Activated CD4-positive, alpha-beta memory T cell treated with anti-CD3 and anti-CD28 coated beads, Interleukin-2, amount 10 ng/mL, durations not matched to agents 7 days and 5 days (primary cell): ENCODE data around the gene KAZN. TPM values are rescaled to one million over a fixed set of nuclear protein-coding genes. Genes with fewer than 3 reads are reported as not detected.

Experiments used
- CTCF ChIA-PET: fragments of 350-600 bp; sonication (Branson Sonifier 250); formaldehyde crosslinking; loops from one replicate; lab custom pipeline; 2021; ENCODE audit warnings: antibody characterized with exemption, inconsistent platforms; lab: Charles Lee
- POLR2A ChIA-PET: fragments of 350-600 bp; sonication (Branson Sonifier 250); formaldehyde crosslinking; loops from one replicate; lab custom pipeline; 2021; ENCODE audit warnings: antibody characterized with exemption; lab: Charles Lee
- DNase-seq: peaks from one replicate; pipeline ENCODE4 v3.0.0-alpha.2; 2020
- H3K27ac Mint-ChIP-seq: one replicate; pipeline ENCODE4 v1.8.0; 2021; ENCODE audit warnings: mild to moderate bottlenecking, mixed read lengths
- H3K27me3 Mint-ChIP-seq: one replicate; pipeline ENCODE4 v1.8.0; 2021; ENCODE audit warnings: mixed read lengths
- H3K36me3 Mint-ChIP-seq: one replicate; pipeline ENCODE4 v1.8.0; 2021; ENCODE audit warnings: low read depth, mixed read lengths
- H3K4me1 Mint-ChIP-seq: one replicate; pipeline ENCODE4 v1.8.0; 2021; ENCODE audit warnings: mixed read lengths
- H3K4me3 Mint-ChIP-seq: one replicate; pipeline ENCODE4 v1.8.0; 2021; ENCODE audit warnings: mild to moderate bottlenecking, mixed read lengths
- H3K9me3 Mint-ChIP-seq: one replicate; pipeline ENCODE4 v1.8.0; 2021; ENCODE audit warnings: mixed read lengths
- total RNA-seq, 2 experiments: library from RNA; stranded (reverse); gene quantifications; one replicate each; pipeline ENCODE4 v1.2.3, GENCODE V29; 2021

KAZN gene
- total RNA-seq, 2 experiments from 2014 or later: 0.30 to 0.43 TPM

- Mint-ChIP-seq H3K4me1 (no peaks in the 10 kb centered on the region), H3K9me3 (no peaks in the 10 kb centered on the region), H3K36me3 (no peaks in the 10 kb centered on the region), H3K27me3 (no peaks in the 10 kb centered on the region), H3K4me3 (no peak overlapping the region), H3K27ac (no peak overlapping the region)
- no peak for DNase-seq
- ChIA-PET POLR2A (no interaction called here), CTCF (no interaction called here)
Measured at GRCh38 chr1:14791654-14792053, 193.2 kb downstream of the KAZN start.

GRCh38 chr1:14794136-14794768, 195.8 kb downstream of the KAZN start:
- no peaks in the 10 kb centered on the region for H3K9me3 Mint-ChIP-seq
- DNase-seq: no peak
- ChIA-PET CTCF (no interaction called here), POLR2A (no interaction called here)
- H3K36me3 Mint-ChIP-seq: no peaks in the 10 kb centered on the region
- H3K27me3 Mint-ChIP-seq: no peaks in the 10 kb centered on the region
- H3K4me3 Mint-ChIP-seq: no peak overlapping the region
- no peaks in the 10 kb centered on the region for H3K4me1 Mint-ChIP-seq
- H3K27ac Mint-ChIP-seq: no peak overlapping the region

DNA sequence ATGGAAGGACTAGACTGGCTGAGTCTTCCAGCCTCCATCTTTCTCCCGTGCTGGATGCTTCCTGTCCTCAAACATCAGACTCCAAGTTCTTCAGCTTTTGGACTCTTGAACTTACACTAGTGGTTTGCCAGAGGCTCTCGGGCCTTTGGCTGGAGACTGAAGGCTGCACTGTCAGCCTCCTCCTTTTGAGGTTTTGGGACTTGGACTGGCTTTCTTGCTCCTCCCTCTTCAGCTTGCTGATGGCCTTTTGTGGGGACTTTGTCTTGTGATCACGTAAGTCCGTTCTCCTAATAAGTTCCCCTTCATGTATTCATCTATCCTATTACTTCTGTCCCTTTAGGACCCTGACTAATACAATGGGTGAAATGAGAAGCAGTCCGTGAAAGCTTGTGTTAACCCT, 196.4 kb downstream of the KAZN start:
- CTCF ChIA-PET: no interaction called here
- Mint-ChIP-seq H3K27me3 (no peaks in the 10 kb centered on the region), H3K9me3 (no peaks in the 10 kb centered on the region), H3K4me3 (no peak overlapping the region), H3K4me1 (no peaks in the 10 kb centered on the region), H3K27ac (no peak overlapping the region), H3K36me3 (no peaks in the 10 kb centered on the region)
- no peak for DNase-seq
- POLR2A ChIA-PET: no interaction called here

- Mint-ChIP-seq H3K9me3 (no peaks in the 10 kb centered on the region), H3K4me3 (no peak overlapping the region), H3K4me1 (no peaks in the 10 kb centered on the region), H3K36me3 (no peaks in the 10 kb centered on the region), H3K27ac (no peak overlapping the region), H3K27me3 (no peaks in the 10 kb centered on the region)
- ChIA-PET POLR2A (no interaction called here), CTCF (no interaction called here)
- no peak for DNase-seq
Measured at GRCh38 chr1:14795589-14795988, 197.1 kb downstream of the KAZN start.

DNA sequence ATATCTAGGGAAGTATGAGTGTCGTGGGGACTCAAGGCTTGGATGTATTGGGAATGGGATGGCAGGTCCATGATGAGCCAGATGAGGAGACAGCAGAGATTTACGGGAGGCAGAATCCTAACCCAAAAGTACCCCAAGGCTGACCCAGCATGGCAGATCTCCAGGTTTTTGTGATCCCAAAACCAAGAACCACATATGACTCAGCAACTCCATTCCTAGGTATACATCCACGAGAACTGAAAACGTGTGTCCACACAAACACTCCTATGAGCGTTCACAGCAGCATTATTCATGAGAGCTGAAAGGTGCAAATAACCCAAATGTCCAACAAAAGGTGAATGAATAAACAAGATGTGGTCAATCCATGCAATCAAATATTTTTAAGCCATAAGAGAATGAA, 201.5 kb downstream of the KAZN start:
- H3K4me3 Mint-ChIP-seq: no peak overlapping the region
- DNase-seq: no peak
- H3K9me3 Mint-ChIP-seq: no peaks in the 10 kb centered on the region
- CTCF ChIA-PET: no interaction called here
- no peak overlapping the region for H3K27ac Mint-ChIP-seq
- POLR2A ChIA-PET: no interaction called here
- H3K27me3 Mint-ChIP-seq: no peaks in the 10 kb centered on the region
- H3K36me3 Mint-ChIP-seq: no peaks in the 10 kb centered on the region
- H3K4me1 Mint-ChIP-seq: no peaks in the 10 kb centered on the region

GRCh38 chr1:14800500-14801076, 202.1 kb downstream of the KAZN start:
- Mint-ChIP-seq H3K9me3 (no peaks in the 10 kb centered on the region), H3K4me1 (no peaks in the 10 kb centered on the region), H3K27ac (no peak overlapping the region), H3K27me3 (no peaks in the 10 kb centered on the region), H3K36me3 (no peaks in the 10 kb centered on the region), H3K4me3 (no peak overlapping the region)
- ChIA-PET CTCF (no interaction called here), POLR2A (no interaction called here)
- no peak for DNase-seq

GRCh38 chr1:14803002-14803789, 204.7 kb downstream of the KAZN start:
- POLR2A ChIA-PET: no interaction called here
- CTCF ChIA-PET: no interaction called here
- no peak overlapping the region for H3K4me3 Mint-ChIP-seq

GRCh38 chr1:14804626-14805025, 206.1 kb downstream of the KAZN start:
- H3K27ac Mint-ChIP-seq: no peak overlapping the region
- H3K4me3 Mint-ChIP-seq: no peak overlapping the region
- H3K9me3 Mint-ChIP-seq: peaks cover 9% of the 10 kb centered on the region
- H3K36me3 Mint-ChIP-seq: no peaks in the 10 kb centered on the region
- POLR2A ChIA-PET: no interaction called here
- H3K27me3 Mint-ChIP-seq: no peaks in the 10 kb centered on the region
- CTCF ChIA-PET: no interaction called here
- no peaks in the 10 kb centered on the region for H3K4me1 Mint-ChIP-seq
- DNase-seq: no peak

More at GRCh38 chr1:14803002-14803789, 204.7 kb downstream of the KAZN start:
- H3K27me3 Mint-ChIP-seq: no peaks in the 10 kb centered on the region
- no peaks in the 10 kb centered on the region for H3K4me1 Mint-ChIP-seq
- H3K36me3 Mint-ChIP-seq: no peaks in the 10 kb centered on the region
- H3K9me3 Mint-ChIP-seq: peaks cover 6% of the 10 kb centered on the region
- no peak for DNase-seq
- H3K27ac Mint-ChIP-seq: no peak overlapping the region

DNA sequence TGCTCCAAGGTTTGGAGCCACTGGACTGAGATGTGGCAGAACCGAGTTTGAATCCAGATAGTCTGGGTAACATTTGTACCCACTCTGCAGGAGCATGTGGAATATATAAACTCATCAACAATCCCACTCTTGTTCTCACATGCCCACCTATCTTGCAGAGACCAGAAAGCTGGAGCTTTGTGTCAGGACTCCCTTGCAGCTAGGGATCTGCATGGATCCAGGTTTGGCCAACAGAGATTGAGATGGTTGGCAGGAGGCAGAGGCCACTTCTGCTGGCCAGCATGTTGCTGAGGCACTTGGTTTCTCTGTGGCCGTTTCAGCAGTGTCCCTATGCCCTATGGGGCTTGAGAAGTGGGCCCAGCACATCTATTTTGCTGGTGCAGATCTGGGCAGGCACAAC, 208.3 kb downstream of the KAZN start:
- H3K27me3 Mint-ChIP-seq: no peaks in the 10 kb centered on the region
- CTCF ChIA-PET: no interaction called here
- no peak overlapping the region for H3K4me3 Mint-ChIP-seq
- DNase-seq: no peak
- H3K9me3 Mint-ChIP-seq: peaks cover 9% of the 10 kb centered on the region
- H3K27ac Mint-ChIP-seq: no peak overlapping the region
- POLR2A ChIA-PET: no interaction called here
- H3K4me1 Mint-ChIP-seq: no peaks in the 10 kb centered on the region
- H3K36me3 Mint-ChIP-seq: no peaks in the 10 kb centered on the region

DNA sequence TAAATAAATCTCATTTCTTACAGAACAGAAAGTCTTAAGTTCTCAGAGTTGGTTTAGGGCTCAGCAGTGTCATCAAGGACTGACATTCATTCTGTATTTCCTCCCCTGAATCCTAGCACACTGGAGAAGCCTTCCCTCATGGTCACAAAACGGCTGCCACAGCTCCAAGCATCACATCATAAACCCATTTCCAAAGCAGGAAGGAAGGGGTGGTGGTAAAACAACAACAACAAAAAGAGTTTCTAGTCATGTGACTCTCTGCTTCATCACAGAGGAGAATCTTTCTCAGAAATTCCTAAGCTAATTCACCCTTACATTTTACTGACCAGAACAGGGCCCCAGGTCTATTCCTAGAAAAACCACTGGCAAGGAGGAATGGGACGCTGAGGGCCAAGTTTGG, 210.3 kb downstream of the KAZN start:
- ChIA-PET CTCF (no interaction called here), POLR2A (no interaction called here)
- Mint-ChIP-seq H3K4me1 (no peaks in the 10 kb centered on the region), H3K36me3 (no peaks in the 10 kb centered on the region), H3K27me3 (no peaks in the 10 kb centered on the region), H3K9me3 (peaks cover 9% of the 10 kb centered on the region), H3K4me3 (no peak overlapping the region), H3K27ac (no peak overlapping the region)
- DNase-seq: no peak

- H3K27me3 Mint-ChIP-seq: no peaks in the 10 kb centered on the region
- H3K4me3 Mint-ChIP-seq: no peak overlapping the region
- no peak overlapping the region for H3K27ac Mint-ChIP-seq
- CTCF ChIA-PET: no interaction called here
- no peaks in the 10 kb centered on the region for H3K36me3 Mint-ChIP-seq
- peaks cover 9% of the 10 kb centered on the region for H3K9me3 Mint-ChIP-seq
- POLR2A ChIA-PET: no interaction called here
- no peak for DNase-seq
- no peaks in the 10 kb centered on the region for H3K4me1 Mint-ChIP-seq
Measured at GRCh38 chr1:14809191-14809981, 210.9 kb downstream of the KAZN start.

DNA sequence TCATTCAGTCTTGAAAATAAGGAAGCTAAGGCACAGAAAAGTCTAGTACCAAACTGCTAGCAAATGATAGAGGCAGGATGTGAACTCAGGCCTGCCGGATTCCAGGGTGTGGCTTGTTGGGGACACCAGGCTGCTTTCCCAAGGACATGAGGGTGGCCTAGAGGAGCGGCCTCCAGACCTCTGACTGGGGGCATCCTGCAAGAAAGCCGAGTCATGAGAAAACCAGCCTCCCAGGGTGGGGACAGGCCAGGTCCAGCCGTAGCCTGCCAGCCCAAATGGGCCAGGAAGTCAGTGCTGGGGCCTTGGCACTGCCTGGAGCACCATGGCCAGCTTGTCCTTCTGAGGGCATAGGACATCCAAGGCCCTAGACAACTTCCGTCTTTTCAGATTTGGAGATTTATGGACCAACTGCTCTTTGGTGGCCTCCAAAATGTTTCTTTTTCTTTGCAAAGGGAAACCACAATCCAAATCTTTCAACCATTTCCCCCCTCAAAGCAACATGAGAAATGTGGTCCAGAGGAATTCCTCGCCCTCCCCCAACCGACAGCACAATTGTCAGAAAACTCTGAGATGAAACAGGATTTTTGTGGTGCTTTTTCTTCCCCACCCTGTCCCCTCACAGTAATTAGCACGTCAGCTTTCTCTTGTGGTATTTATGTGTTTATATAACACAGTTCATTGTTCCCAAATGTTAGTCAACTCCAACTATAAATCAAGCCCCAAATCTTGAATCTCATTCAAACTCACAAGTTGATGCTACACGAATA, 212.3 kb downstream of the KAZN start:
- no peak overlapping the region for H3K27ac Mint-ChIP-seq
- H3K4me3 Mint-ChIP-seq: no peak overlapping the region
- no peak for DNase-seq
- H3K36me3 Mint-ChIP-seq: no peaks in the 10 kb centered on the region
- H3K4me1 Mint-ChIP-seq: no peaks in the 10 kb centered on the region
- H3K9me3 Mint-ChIP-seq: peaks cover 9% of the 10 kb centered on the region
- H3K27me3 Mint-ChIP-seq: no peaks in the 10 kb centered on the region
- POLR2A ChIA-PET: no interaction called here
- CTCF ChIA-PET: no interaction called here

GRCh38 chr1:14811573-14811972, 213.1 kb downstream of the KAZN start:
- H3K4me1 Mint-ChIP-seq: no peaks in the 10 kb centered on the region
- ChIA-PET CTCF (no interaction called here), POLR2A (no interaction called here)
- no peak overlapping the region for H3K27ac Mint-ChIP-seq
- H3K9me3 Mint-ChIP-seq: peaks cover 7% of the 10 kb centered on the region
- H3K36me3 Mint-ChIP-seq: no peaks in the 10 kb centered on the region
- no peak for DNase-seq
- no peaks in the 10 kb centered on the region for H3K27me3 Mint-ChIP-seq
- no peak overlapping the region for H3K4me3 Mint-ChIP-seq
